HepG2 (cell line): ENCODE measurements around the gene CDH2. TPM values are rescaled to one million over a fixed set of nuclear protein-coding genes. Genes with fewer than 3 reads are reported as not detected.

ENCODE experiments used
- RARA ChIP-seq: IDR thresholded peaks from 2 replicates; pipeline ENCODE4 v1.6.1; 2016; ENCODE audit warnings: missing genetic modification reagents, missing compliant biosample characterization
- SOX5 ChIP-seq: IDR thresholded peaks from 2 replicates; pipeline ENCODE4 v1.6.1; 2016; ENCODE audit warnings: borderline replicate concordance
- ZNF446 ChIP-seq: sonication (generic); formaldehyde crosslinking; IDR thresholded peaks from 2 replicates; pipeline ENCODE4 v1.5.0; 2020; ENCODE audit warnings: mild to moderate bottlenecking, missing genetic modification reagents
- ZNF749 ChIP-seq: sonication (generic); formaldehyde crosslinking; IDR thresholded peaks from 2 replicates; pipeline ENCODE4 v1.8.0; 2022; ENCODE audit warnings: mild to moderate bottlenecking, missing genetic modification reagents, moderate library complexity, borderline replicate concordance
- polyA plus RNA-seq, 8 experiments: library from polyadenylated mRNA; depleted of rRNA in 3 of 8; stranded (reverse) in 7 of 8; unstranded in 1 of 8; fragments of >200 nt; fragmentation: Illumina TruSeq in 4 of 8; extraction: Trizol in 4 of 8; gene quantifications; 2 replicates each; pipeline versions ENCODE4 v1.2.1 to v1.2.3, GENCODE V29; 2011 to 2016; ENCODE audit warnings: low read depth in 4 of 8, missing spikeins in 1 of 8, mixed read lengths in 1 of 8; ENCODE audit not compliant: insufficient read depth in 1 of 8
- total RNA-seq, 5 experiments: library from RNA; depleted of rRNA; stranded (reverse); fragments of >200 nt; fragmentation: Illumina TruSeq; extraction: Trizol; gene quantifications; 2 replicates each; pipeline ENCODE4 v1.2.3, GENCODE V29; 2016; ENCODE audit warnings: low read depth in 1 of 5
- TF ChIP-seq, protein P1 (sequence below), 2 experiments: fragments of 450-650 bp in 1 of 2; sonication (generic) in 1 of 2; formaldehyde crosslinking in 1 of 2; IDR thresholded peaks; 2 replicates each; pipeline versions ENCODE4 v1.6.1 to v1.8.0; 2016 to 2022; ENCODE audit warnings: antibody characterized with exemption in 1 of 2, mild to moderate bottlenecking in 1 of 2, missing genetic modification reagents in 1 of 2

CDH2 gene
- total and polyA plus RNA-seq, 2 of the 13 experiments (the other 11 are each of a cell fraction or from before 2014, with no cell fraction given): 18.6 to 36.1 TPM

DNA sequence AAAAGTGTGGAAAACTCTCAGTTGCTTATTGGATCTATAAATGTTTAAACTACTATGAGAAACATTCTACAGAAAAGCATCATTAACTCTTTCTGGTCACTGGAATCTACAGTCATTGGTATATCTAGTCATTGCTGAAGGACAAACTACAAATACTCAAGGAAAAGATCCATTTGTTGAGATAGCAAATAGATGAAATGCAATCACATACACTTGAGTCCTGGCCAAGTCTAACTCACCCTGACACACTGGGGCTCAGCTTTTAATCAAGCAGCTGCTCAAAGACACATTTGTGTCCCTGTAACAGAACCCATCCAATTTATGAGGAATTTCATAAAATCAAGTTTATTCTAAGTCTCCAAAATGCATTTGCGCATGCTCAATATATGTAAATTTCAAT is 68.7 kb downstream of the CDH2 start (continued):
- TF ChIP-seq ZNF749 (CRISPR knock-in tag): no peak
- TF ChIP-seq, protein P1, sequence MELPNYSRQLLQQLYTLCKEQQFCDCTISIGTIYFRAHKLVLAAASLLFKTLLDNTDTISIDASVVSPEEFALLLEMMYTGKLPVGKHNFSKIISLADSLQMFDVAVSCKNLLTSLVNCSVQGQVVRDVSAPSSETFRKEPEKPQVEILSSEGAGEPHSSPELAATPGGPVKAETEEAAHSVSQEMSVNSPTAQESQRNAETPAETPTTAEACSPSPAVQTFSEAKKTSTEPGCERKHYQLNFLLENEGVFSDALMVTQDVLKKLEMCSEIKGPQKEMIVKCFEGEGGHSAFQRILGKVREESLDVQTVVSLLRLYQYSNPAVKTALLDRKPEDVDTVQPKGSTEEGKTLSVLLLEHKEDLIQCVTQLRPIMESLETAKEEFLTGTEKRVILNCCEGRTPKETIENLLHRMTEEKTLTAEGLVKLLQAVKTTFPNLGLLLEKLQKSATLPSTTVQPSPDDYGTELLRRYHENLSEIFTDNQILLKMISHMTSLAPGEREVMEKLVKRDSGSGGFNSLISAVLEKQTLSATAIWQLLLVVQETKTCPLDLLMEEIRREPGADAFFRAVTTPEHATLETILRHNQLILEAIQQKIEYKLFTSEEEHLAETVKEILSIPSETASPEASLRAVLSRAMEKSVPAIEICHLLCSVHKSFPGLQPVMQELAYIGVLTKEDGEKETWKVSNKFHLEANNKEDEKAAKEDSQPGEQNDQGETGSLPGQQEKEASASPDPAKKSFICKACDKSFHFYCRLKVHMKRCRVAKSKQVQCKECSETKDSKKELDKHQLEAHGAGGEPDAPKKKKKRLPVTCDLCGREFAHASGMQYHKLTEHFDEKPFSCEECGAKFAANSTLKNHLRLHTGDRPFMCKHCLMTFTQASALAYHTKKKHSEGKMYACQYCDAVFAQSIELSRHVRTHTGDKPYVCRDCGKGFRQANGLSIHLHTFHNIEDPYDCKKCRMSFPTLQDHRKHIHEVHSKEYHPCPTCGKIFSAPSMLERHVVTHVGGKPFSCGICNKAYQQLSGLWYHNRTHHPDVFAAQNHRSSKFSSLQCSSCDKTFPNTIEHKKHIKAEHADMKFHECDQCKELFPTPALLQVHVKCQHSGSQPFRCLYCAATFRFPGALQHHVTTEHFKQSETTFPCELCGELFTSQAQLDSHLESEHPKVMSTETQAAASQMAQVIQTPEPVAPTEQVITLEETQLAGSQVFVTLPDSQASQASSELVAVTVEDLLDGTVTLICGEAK (IDR thresholded peaks at IDR 0.05): no peak
- TF ChIP-seq, protein P1 (CRISPR knock-in tag; IDR thresholded peaks at IDR 0.05): no peak
- TF ChIP-seq ZNF446 (CRISPR knock-in tag): no peak
- no peak for TF ChIP-seq SOX5 (CRISPR knock-in tag)
- TF ChIP-seq RARA (CRISPR knock-in tag): no peak
